Sigmoid colon (tissue), 4 donors: ENCODE results near the gene TTC9C.

Source experiments
- EP300 ChIP-seq, 4 donors: sonication (generic); formaldehyde crosslinking; IDR thresholded peaks; one replicate each; pipeline ENCODE4 v1.6.1; 2017; ENCODE audit warnings: antibody characterized with exemption in 4 of 4
- POLR2A ChIP-seq, 2 donors: fragments of 450-650 bp; IDR thresholded peaks; one replicate each; pipeline ENCODE4 v1.6.1; 2016; ENCODE audit warnings: antibody characterized with exemption in 2 of 2, mild to moderate bottlenecking in 2 of 2, moderate library complexity in 2 of 2
- POLR2AphosphoS5 ChIP-seq, 4 donors: sonication (generic); formaldehyde crosslinking; IDR thresholded peaks; one replicate each; pipeline ENCODE4 v1.6.1; 2017; ENCODE audit warnings: antibody characterized with exemption in 4 of 4
- TF ChIP-seq, protein P1 (sequence below), 4 experiments: fragments of 450-650 bp in 3 of 4; fragments of 200-600 bp in 1 of 4; IDR thresholded peaks; one replicate each; pipeline ENCODE4 v1.5.1; 2016 to 2019; ENCODE audit warnings: antibody characterized with exemption in 4 of 4, mild to moderate bottlenecking in 3 of 4, moderate library complexity in 2 of 4

DNA sequence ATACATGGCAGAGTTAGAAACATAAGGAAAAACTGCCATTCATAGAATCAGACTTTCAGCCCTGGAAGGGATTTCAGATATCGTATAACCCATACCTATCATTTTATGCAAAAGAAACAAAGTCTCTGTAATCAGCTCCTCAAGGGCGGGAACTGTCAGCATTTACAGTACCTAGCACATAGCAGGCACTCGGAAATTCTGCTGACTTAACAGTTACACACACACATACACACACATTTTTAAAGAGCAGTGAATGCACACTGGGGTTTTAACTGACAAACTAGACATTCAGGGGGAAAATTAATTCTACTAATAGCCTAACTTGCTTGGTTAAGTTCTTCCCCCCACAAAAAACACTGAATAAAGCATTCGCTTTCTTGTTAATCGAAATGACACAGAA lies 12.1 kb upstream of the TTC9C start:
- TF ChIP-seq, protein P1, sequence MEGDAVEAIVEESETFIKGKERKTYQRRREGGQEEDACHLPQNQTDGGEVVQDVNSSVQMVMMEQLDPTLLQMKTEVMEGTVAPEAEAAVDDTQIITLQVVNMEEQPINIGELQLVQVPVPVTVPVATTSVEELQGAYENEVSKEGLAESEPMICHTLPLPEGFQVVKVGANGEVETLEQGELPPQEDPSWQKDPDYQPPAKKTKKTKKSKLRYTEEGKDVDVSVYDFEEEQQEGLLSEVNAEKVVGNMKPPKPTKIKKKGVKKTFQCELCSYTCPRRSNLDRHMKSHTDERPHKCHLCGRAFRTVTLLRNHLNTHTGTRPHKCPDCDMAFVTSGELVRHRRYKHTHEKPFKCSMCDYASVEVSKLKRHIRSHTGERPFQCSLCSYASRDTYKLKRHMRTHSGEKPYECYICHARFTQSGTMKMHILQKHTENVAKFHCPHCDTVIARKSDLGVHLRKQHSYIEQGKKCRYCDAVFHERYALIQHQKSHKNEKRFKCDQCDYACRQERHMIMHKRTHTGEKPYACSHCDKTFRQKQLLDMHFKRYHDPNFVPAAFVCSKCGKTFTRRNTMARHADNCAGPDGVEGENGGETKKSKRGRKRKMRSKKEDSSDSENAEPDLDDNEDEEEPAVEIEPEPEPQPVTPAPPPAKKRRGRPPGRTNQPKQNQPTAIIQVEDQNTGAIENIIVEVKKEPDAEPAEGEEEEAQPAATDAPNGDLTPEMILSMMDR (IDR thresholded peaks at IDR 0.05) = no peak
- TF ChIP-seq POLR2AphosphoS5 (IDR thresholded peaks at IDR 0.05) (no peak), POLR2A (IDR thresholded peaks at IDR 0.05) (no peak), EP300 (IDR thresholded peaks at IDR 0.05) (no peak)
